ENCODE data around the gene LYZL2. TPM values are rescaled to one million over a fixed set of nuclear protein-coding genes. Genes with fewer than 3 reads are reported as not detected.

The LYZL2 gene
- total RNA-seq = not detected

GRCh38 chr10:30629653-30630052, at the start of gene LYZL2:
Gene LYZL2, minus strand, starts transcription at chr10:30629753. Its CDS starts 2,838 bp downstream, at chr10:30626915.

Other genes with a start within 250 kb of the LYZL2 start
- 10.8 TPM for gene MAP3K8, start 195.6 kb downstream of the LYZL2 start, total RNA-seq